Brain microvascular endothelial cell (primary cell): ENCODE data around the gene IFNLR1.
"Not testable (repeated sequence)": the region's sequence is repeated elsewhere in the genome, so short reads cannot be mapped to it uniquely, and the experiment has no call there.

Source experiments
- DNase-seq: peaks from one replicate; pipeline ENCODE4 v3.0.0-alpha.2; 2020
- H3K27ac ChIP-seq: fragments of 250-450 bp; sonication (Bioruptor Pico); 2 replicates; pipeline ENCODE4 v1.5.1; 2020; ENCODE audit warnings: mild to moderate bottlenecking, moderate library complexity
- H3K27me3 ChIP-seq: fragments of 250-450 bp; sonication (Bioruptor Pico); replicated peaks from 2 replicates; pipeline ENCODE4 v1.5.1; 2020; ENCODE audit warnings: mild to moderate bottlenecking
- H3K36me3 ChIP-seq: fragments of 250-450 bp; sonication (Bioruptor Pico); replicated peaks from 2 replicates; pipeline ENCODE4 v1.5.1; 2020; ENCODE audit warnings: mild to moderate bottlenecking
- H3K4me3 ChIP-seq: 2 replicates; pipeline ENCODE4 v1.5.1; 2011; ENCODE audit warnings: low read depth, mild to moderate bottlenecking, control low read depth, low read length, moderate library complexity
- in situ Hi-C: cut with HindIII; loops from 2 replicates; pipeline ENCODE4 v1.10.0; 2017; ENCODE audit warnings: low sequenced_read_pairs, low pct_ligation_motif_present
- TF ChIP-seq, protein P1 (sequence below): IDR thresholded peaks from 2 replicates; pipeline ENCODE4 v1.5.1; 2011; ENCODE audit warnings: low read depth, mild to moderate bottlenecking, moderate library complexity, low read length, control low read depth, inconsistent platforms; ENCODE audit errors: missing control alignments

IFNLR1 gene

DNA sequence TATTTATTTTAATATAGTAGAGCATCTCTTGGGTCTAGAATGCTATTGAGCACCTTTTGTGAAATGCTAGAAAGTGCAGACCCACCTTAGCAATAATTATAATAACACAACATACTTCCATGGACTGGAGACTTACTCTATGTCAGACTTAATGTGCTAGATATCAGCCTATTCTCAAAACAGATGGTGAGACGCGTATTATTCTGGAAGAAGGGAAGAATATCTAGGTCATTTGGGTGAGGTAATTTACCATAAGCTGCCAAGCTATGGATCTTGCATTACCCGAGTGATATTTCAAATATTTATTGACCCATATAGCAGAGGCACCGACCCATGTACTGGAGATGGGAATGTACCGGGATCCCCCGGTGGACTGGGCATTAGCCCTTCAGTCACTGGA is 20.6 kb upstream of the IFNLR1 start:
- no peak for DNase-seq
- Histone ChIP-seq H3K27ac (no peak overlapping the region), H3K36me3 (no peaks in the 10 kb centered on the region), H3K27me3 (peaks cover 3% of the 10 kb centered on the region), H3K4me3 (no peak overlapping the region)
- TF ChIP-seq, protein P1, sequence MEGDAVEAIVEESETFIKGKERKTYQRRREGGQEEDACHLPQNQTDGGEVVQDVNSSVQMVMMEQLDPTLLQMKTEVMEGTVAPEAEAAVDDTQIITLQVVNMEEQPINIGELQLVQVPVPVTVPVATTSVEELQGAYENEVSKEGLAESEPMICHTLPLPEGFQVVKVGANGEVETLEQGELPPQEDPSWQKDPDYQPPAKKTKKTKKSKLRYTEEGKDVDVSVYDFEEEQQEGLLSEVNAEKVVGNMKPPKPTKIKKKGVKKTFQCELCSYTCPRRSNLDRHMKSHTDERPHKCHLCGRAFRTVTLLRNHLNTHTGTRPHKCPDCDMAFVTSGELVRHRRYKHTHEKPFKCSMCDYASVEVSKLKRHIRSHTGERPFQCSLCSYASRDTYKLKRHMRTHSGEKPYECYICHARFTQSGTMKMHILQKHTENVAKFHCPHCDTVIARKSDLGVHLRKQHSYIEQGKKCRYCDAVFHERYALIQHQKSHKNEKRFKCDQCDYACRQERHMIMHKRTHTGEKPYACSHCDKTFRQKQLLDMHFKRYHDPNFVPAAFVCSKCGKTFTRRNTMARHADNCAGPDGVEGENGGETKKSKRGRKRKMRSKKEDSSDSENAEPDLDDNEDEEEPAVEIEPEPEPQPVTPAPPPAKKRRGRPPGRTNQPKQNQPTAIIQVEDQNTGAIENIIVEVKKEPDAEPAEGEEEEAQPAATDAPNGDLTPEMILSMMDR = no peak
- in situ Hi-C loops = no loop called here

DNA sequence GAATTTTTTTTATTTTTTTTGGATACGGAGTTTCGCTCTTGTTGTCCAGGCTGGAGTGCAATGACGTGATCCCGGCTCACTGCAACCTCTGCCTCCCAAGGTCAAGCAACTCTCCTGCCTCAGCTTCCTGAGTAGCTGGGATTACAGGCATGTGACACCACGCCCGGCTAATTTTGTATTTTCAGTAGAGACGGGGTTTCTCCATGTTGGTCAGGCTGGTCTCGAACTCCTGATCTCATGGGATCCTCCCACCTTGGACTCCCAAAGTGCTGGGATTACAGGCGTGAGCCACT is 20.3 kb upstream of the IFNLR1 start:
- H3K27ac ChIP-seq, H3K4me3 ChIP-seq, DNase-seq, H3K27me3 ChIP-seq, H3K36me3 ChIP-seq, in situ Hi-C loops: not testable (repeated sequence)

DNA sequence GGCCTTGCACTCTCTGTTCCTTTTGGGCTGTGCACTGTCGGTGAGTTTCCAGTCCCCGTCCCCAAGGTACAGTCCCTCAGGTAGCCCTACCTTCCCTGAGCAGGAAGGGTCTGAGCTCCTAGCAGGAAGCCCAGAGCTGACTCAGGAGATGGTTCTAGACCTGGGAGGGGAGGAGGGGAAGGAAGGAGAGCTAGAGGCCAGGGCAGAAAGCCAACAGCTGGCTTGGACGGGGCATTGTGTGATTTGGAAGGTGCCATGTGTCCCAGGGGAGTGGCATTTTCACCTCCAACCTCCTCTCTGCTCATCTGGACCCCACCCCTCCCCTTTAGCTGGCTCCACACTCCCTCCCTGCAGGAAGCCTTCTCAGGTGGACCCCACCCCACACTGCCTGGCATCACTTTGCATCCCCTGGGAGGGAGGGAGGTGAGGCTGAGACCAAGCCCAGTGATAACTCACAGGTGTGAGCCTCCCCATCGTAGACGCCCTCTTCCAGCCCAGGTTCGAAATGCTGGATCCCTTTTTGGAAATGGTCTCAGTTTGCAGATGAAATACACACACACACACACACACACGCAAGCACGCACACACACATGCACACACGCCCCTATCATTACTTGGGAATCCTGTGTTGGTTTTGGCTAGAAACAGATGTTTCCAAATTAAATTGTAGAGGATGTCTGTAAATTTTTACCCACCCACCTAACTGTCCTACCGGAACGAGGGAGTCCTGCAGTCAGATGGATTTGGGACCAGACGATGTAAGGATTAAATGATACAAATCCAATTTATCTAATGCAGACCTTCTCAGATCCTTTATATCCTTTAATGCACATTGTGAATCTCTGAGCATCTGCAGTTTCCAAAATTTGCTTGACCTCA is 19.7 kb upstream of the IFNLR1 start:
- H3K36me3 ChIP-seq = no peaks in the 10 kb centered on the region
- TF ChIP-seq, protein P1 = no peak
- in situ Hi-C loops = no loop called here
- DNase-seq = no peak
- no peak overlapping the region for H3K27ac ChIP-seq
- peaks cover 3% of the 10 kb centered on the region for H3K27me3 ChIP-seq
- H3K4me3 ChIP-seq = no peak overlapping the region

DNA sequence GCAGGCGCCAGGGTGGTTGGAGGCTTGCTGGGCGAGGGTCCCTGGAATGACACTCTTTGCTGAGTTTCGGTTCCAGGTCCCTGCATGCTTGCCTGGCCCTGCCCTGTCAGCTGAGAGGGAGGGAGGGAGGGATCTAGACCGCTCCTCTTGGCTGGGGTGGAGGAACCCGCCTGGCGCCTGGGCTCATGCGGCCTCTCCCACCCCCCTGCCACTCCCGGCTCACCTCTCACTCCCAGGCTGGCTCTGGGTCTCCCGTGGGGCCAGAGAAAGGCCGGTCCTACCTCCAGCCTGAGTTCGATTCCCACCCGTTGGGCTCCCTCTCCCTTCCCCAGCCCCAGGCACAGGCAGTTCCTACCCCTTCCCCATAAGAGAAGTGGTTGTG is 19.0 kb upstream of the IFNLR1 start:
- H3K36me3 ChIP-seq = no peaks in the 10 kb centered on the region
- DNase-seq = no peak
- H3K27me3 ChIP-seq = peaks cover 3% of the 10 kb centered on the region
- TF ChIP-seq, protein P1 = no peak
- no peak overlapping the region for H3K4me3 ChIP-seq
- H3K27ac ChIP-seq = no peak overlapping the region
- in situ Hi-C loops = no loop called here

DNA sequence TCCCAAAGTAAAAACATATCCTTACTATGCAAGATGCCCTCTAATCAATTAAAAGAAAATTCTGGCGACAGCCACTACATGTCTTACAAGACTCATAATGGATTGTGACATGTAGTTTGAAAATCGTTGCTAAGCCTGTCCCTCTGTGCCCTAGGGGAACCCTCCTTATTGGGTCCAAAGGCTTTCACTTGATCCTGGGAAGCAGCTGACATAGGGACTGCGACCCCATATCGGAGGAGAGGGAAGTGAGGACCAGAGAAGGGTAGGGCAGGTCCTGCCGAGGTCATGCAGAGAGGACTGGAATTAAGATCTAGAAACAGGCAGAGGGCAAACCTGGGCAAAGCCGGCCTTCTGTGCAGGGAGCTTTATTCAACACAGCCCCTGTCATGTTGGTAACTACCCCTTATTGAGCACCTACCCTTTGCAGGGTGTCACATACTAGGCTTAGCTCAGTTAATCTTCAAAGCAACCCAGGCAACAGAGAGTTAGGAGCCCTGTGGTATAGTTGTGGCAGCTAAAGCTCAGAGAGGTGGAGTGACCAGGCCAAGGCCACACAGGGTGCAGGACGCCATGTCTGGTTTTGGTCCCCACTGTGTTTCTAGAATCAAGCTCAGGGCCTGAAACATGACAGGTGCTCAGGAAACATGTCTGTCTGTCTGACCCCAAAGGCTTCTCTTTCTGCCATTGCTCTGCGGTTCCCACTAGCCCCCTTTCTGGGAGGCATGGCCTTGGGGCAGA is 18.4 kb upstream of the IFNLR1 start:
- Histone ChIP-seq H3K36me3 (no peaks in the 10 kb centered on the region), H3K4me3 (no peak overlapping the region), H3K27ac (no peak overlapping the region), H3K27me3 (peaks cover 3% of the 10 kb centered on the region)
- TF ChIP-seq, protein P1 = no peak
- in situ Hi-C loops = no loop called here
- no peak for DNase-seq

DNA sequence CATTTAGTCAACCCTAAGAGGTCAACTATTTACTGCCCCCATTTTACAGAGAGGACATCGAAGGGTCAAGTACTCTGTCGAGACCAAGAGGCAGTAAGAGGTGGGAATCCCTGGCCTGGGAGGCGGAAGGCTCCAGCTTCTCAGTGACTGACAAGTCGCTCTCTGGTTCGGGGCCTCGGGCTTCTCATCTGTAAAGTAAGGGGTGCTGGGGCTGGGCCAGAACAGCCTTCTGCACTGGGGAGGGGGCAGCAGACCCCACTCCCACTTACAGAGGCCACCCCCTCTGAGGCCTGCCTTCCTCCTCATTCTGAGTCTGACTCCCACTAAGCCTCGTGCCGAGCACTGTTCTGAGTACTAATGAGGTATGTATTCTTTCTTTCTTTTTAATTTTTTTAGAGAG is 17.0 kb upstream of the IFNLR1 start:
- DNase-seq = no peak
- in situ Hi-C loops = no loop called here
- no peak overlapping the region for H3K27ac ChIP-seq
- H3K27me3 ChIP-seq = peaks cover 3% of the 10 kb centered on the region
- no peaks in the 10 kb centered on the region for H3K36me3 ChIP-seq
- no peak overlapping the region for H3K4me3 ChIP-seq
- TF ChIP-seq, protein P1 = no peak
